Sigmoid colon (tissue), 7 donors: Measurements from ENCODE around the gene SLC9A5. TPM values are rescaled to one million over a fixed set of nuclear protein-coding genes. Genes with fewer than 3 reads are reported as not detected.

Experiments used
- DNase-seq: peaks from one replicate; pipeline ENCODE4 v3.0.0-alpha.2; 2019
- H3K27ac ChIP-seq, 4 donors: fragments of 200-600 bp; sonication (generic); one replicate each; pipeline ENCODE4 v1.5.1; 2016 to 2019; ENCODE audit warnings: mild to moderate bottlenecking in 1 of 4
- H3K27me3 ChIP-seq, 3 donors: fragments of 200-600 bp; sonication (generic); one replicate each; pipeline ENCODE4 v1.5.1; 2019; ENCODE audit warnings: mild to moderate bottlenecking in 1 of 3
- H3K36me3 ChIP-seq, 4 donors: fragments of 200-600 bp; sonication (generic); one replicate each; pipeline ENCODE4 v1.5.1; 2016 to 2019
- H3K4me1 ChIP-seq, 4 donors: fragments of 200-600 bp; sonication (generic); one replicate each; pipeline ENCODE4 v1.5.1; 2017 to 2019
- H3K4me3 ChIP-seq, 4 donors: fragments of 200-600 bp; sonication (generic); one replicate each; pipeline ENCODE4 v1.5.1; 2017 to 2019; ENCODE audit warnings: mild to moderate bottlenecking in 2 of 4, moderate library complexity in 1 of 4
- H3K9me3 ChIP-seq, 4 donors: fragments of 200-600 bp in 3 of 4; sonication (generic) in 3 of 4; one replicate each; pipeline versions ENCODE4 v1.5.1 to v1.6.1; 2013 to 2019
- CTCF ChIP-seq, 4 experiments: fragments of 450-650 bp in 3 of 4; fragments of 200-600 bp in 1 of 4; IDR thresholded peaks; one replicate each; pipeline ENCODE4 v1.5.1; 2016 to 2019; ENCODE audit warnings: antibody characterized with exemption in 4 of 4, mild to moderate bottlenecking in 3 of 4, moderate library complexity in 2 of 4
- EP300 ChIP-seq, 4 donors: sonication (generic); formaldehyde crosslinking; IDR thresholded peaks; one replicate each; pipeline ENCODE4 v1.6.1; 2017; ENCODE audit warnings: antibody characterized with exemption in 4 of 4
- POLR2A ChIP-seq, 2 donors: fragments of 450-650 bp; IDR thresholded peaks; one replicate each; pipeline ENCODE4 v1.6.1; 2016; ENCODE audit warnings: antibody characterized with exemption in 2 of 2, mild to moderate bottlenecking in 2 of 2, moderate library complexity in 2 of 2
- POLR2AphosphoS5 ChIP-seq, 4 donors: sonication (generic); formaldehyde crosslinking; IDR thresholded peaks; one replicate each; pipeline ENCODE4 v1.6.1; 2017; ENCODE audit warnings: antibody characterized with exemption in 4 of 4
- WGBS, 2 donors: extraction: QIAGEN DNeasy Blood & Tissue Kit; methylation state at CpG; one replicate each; pipeline ENCODE4 v1.1.7; 2013; 5-methylcytosine and 5-hydroxymethylcytosine counted together
- intact Hi-C: fragments of 100-400 bp; cut with DNase I; formaldehyde crosslinking; loops from one replicate; pipeline ENCODE4 v1.15.1; 2023
- polyA plus RNA-seq, 3 donors: library from polyadenylated mRNA; stranded (reverse); fragments of 200-250 nt; gene quantifications; one replicate each; pipeline ENCODE4 v1.2.3, GENCODE V29; 2013
- total RNA-seq, 4 donors: library from RNA; depleted of rRNA; stranded (reverse); fragments of >200 nt; gene quantifications; one replicate each; pipeline ENCODE4 v1.1.0, GENCODE V29; 2016
- donor health status: healthy with polysubstance abuse.
- donor health status: Bipolar disorder and iron deficiency.
- donor health status: healthy.

The SLC9A5 gene
- total and polyA plus RNA-seq, 7 donors: 0.46 to 6.1 (median 0.99) TPM; not detected in 2

- peaks cover 0 to 26% (median 21%) of the 10 kb centered on the region in 4 donors for H3K4me1 ChIP-seq
- no peaks in the 10 kb centered on the region for H3K9me3 ChIP-seq
- 80 to 91% methylated on average over 9 of the region's 9 CpGs for WGBS, 2 donors
- DNase-seq: no peak
- intact Hi-C loops: loop anchor here (5.0 kb wide), 1 partner anchor 618 kb away; the partner anchor contains the start of genes CENPT and NUTF2
- TF ChIP-seq CTCF (IDR thresholded peaks at IDR 0.05) (no peak), POLR2A (IDR thresholded peaks at IDR 0.05) (no peak), EP300 (IDR thresholded peaks at IDR 0.05) (no peak), POLR2AphosphoS5 (IDR thresholded peaks at IDR 0.05) (no peak)
- H3K4me3 ChIP-seq: no peak overlapping the region
- peaks cover 12 to 52% (median 37%) of the 10 kb centered on the region in 4 donors for H3K36me3 ChIP-seq
- no peak overlapping the region for H3K27ac ChIP-seq
- no peaks in the 10 kb centered on the region for H3K27me3 ChIP-seq
Observed at GRCh38 chr16:67228905-67229304, 19.9 kb upstream of the SLC9A5 start.

GRCh38 chr16:67229906-67230808 is 18.6 kb upstream of the SLC9A5 start:
- WGBS, 2 donors: 88 to 93% methylated on average over 32 of the region's 32 CpGs
- Histone ChIP-seq H3K4me3 (no peak overlapping the region), H3K9me3 (no peaks in the 10 kb centered on the region), H3K36me3 (peaks cover 12 to 64% (median 37%) of the 10 kb centered on the region in 4 donors), H3K4me1 (peaks cover 0 to 26% (median 21%) of the 10 kb centered on the region in 4 donors), H3K27me3 (no peaks in the 10 kb centered on the region), H3K27ac (no peak overlapping the region)
- intact Hi-C loops: loop anchor here (5.0 kb wide), 1 partner anchor 617 kb away; the partner anchor contains the start of genes CENPT and NUTF2
- TF ChIP-seq CTCF (IDR thresholded peaks at IDR 0.05): no peak
- no peak for TF ChIP-seq POLR2A (IDR thresholded peaks at IDR 0.05)
- TF ChIP-seq EP300 (IDR thresholded peaks at IDR 0.05): no peak
- TF ChIP-seq POLR2AphosphoS5 (IDR thresholded peaks at IDR 0.05): no peak
- DNase-seq: no peak

- intact Hi-C loops: no loop called here
- Histone ChIP-seq H3K27me3 (no peaks in the 10 kb centered on the region), H3K4me1 (peaks cover 0 to 19% (median 16%) of the 10 kb centered on the region in 4 donors), H3K4me3 (no peak overlapping the region), H3K27ac (no peak overlapping the region), H3K36me3 (peaks cover 12 to 69% (median 39%) of the 10 kb centered on the region in 4 donors), H3K9me3 (no peaks in the 10 kb centered on the region)
- no peak for DNase-seq
- 80 to 88% methylated on average over 12 of the region's 12 CpGs for WGBS, 2 donors
- TF ChIP-seq POLR2AphosphoS5 (IDR thresholded peaks at IDR 0.05) (no peak), CTCF (IDR thresholded peaks at IDR 0.05) (no peak), POLR2A (IDR thresholded peaks at IDR 0.05) (no peak), EP300 (IDR thresholded peaks at IDR 0.05) (no peak)
Observed at GRCh38 chr16:67230809-67231660, 17.7 kb upstream of the SLC9A5 start.

GRCh38 chr16:67233596-67233995 is 15.2 kb upstream of the SLC9A5 start:
- H3K27ac ChIP-seq: no peak overlapping the region
- peaks cover 14 to 88% (median 53%) of the 10 kb centered on the region in 4 donors for H3K36me3 ChIP-seq
- no peak for DNase-seq
- WGBS, 2 donors: 78 to 82% methylated on average over 7 of the region's 7 CpGs
- no peaks in the 10 kb centered on the region for H3K27me3 ChIP-seq
- intact Hi-C loops: no loop called here
- no peaks in the 10 kb centered on the region for H3K9me3 ChIP-seq
- H3K4me3 ChIP-seq: no peak overlapping the region
- peaks cover 0 to 1% (median 0%) of the 10 kb centered on the region in 4 donors for H3K4me1 ChIP-seq
- TF ChIP-seq CTCF (IDR thresholded peaks at IDR 0.05): no peak
- TF ChIP-seq POLR2A (IDR thresholded peaks at IDR 0.05): no peak
- no peak for TF ChIP-seq EP300 (IDR thresholded peaks at IDR 0.05)
- TF ChIP-seq POLR2AphosphoS5 (IDR thresholded peaks at IDR 0.05): no peak
